HuH-7 (cell line): ENCODE measurements around the gene PTPRN2.
A peak's percentile ranks its signal among the peaks of the same experiment; 100 is the strongest.
"Not testable (repeated sequence)": the region's sequence is repeated elsewhere in the genome, so short reads cannot be mapped to it uniquely, and the experiment has no call there.

ENCODE experiments used
- DNase-seq: peaks from one replicate; pipeline ENCODE4 v3.0.0; 2011; ENCODE audit warnings: low spot score

Gene PTPRN2

DNA sequence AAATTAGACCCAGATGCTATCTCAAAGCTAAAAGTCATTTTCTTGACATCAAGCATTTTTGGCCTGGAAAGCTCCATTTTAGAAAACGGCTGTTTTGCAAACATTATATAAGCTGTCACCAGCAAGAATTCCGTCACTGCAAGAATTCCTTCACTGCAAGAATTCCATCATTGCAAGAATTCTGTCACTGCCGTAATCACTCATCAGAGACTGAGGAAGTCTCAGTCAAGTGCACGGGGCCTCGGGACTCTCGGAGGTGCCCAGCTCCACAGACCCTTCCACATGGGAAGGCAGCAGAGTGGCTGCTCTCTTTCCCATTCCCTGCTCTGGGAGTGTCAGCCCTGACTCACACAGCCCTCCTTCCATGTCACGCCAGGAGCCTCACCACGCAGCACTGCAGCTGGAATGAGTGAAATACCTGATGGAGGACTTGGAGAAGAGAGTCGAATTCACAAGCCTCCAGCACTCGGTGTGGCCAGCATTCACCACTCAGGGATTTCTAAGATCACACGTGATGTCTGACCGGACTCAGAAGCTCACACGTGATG lies 168.3 kb downstream of the PTPRN2 start:
- DNase-seq: no peak

DNA sequence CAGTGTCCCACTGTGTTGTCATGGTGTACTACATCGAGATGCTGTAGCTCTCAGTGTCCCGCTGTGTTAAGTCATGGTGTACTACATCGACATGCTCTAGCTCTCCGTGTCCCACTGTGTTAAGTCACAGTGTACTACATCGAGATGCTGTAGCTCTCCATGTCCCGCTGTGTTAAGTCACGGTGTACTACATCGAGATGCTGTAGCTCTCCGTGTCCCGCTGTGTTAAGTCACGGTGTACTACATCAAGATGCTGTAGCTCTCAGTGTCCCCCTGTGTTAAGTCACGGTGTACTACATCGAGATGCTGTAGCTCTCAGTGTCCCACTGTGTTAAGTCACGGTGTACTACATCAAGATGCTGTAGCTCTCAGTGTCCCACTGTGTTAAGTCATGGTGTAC lies 169.2 kb downstream of the PTPRN2 start:
- not testable (repeated sequence) for DNase-seq

DNA sequence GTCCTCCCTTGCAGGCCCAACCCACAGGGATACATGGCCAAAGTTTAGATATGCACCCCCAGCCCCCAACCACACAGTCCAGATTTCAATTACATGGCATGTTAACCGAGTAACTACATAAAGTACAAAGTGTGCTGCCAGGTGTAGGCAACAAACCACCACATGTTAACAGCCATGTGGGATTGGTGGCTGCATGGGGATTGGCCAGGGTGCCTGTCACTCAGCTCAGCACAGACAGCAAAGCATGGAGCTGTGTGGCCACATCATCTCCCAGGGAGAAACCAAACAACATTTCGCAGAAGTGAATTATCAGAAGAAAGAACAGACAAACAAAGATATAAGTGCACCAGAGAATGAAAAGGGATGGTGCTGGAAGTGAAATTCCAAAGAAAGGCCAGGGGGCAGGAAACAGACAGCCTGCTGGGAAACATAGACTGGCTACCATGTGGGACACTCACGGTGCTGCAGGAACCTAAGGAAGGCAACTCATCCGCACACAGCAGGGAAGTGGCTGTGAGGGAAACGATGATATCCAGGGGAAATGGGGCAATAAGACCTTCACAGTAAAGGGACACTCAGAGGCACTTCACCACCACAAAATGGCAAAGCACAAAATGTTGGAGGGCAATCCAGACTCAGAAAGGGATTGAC lies 171.2 kb downstream of the PTPRN2 start:
- no peak for DNase-seq

DNA sequence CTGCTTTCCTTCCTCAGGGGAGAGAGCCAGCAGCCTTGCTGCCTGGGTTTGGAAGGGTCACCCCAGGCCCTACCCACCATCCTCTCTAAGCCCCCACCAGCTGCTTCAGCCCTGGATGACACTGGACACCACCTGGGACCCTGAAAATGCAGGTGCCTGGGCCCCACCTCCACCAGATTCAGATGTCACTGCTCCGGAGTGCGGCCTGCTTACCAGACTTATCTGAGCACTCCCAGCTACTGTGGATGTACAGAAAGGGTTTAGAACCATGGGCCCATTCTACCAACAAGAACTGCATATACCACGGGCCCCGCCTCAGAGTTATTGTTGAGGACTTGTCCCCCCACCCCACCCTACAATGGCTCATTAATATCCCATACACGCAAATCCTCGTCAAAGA lies 172.3 kb downstream of the PTPRN2 start:
- DNase-seq: no peak

DNA sequence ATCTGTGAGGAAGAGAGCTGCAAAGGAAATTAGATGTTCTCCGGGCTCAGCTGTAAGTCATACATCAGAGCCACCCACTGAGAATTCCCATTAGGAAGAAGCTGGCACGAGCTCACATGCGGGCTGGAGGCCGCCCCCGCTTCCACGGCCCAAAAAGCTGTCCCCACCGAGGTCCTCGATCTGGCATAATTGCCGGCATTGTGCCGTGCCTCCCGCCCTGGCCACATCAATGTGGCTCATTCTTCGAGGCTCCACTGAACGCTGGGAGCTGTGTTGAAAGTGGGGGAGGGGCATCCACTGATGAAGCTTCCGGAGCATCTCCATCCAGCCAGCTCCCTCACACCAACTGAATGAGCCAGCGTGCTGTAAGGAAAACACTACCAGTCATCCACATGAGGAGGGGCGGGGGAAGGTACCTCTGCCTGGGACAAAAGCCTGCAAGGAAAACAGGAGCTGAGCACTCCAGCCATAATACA lies 173.1 kb downstream of the PTPRN2 start:
- DNase-seq: no peak

DNA sequence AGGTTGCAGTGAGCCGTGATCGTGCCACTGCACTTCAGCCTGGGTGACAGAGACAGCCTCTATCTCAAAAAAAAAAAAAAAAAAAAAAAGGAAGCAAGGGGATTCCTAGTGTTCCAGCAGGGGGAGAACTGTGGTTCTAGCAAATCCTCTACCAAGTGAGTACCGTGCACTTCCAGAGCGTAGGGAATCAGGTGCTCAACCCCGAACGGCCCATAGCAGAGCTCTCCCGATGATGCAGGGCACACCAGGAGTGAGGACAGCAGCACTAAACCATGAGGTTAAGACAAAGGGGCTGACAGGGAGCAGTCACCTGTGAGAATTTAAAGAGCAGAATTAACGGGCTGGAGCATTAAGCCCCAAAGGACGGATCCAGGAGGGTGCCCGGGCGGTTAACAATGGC lies 173.6 kb downstream of the PTPRN2 start:
- DNase-seq: no peak

DNA sequence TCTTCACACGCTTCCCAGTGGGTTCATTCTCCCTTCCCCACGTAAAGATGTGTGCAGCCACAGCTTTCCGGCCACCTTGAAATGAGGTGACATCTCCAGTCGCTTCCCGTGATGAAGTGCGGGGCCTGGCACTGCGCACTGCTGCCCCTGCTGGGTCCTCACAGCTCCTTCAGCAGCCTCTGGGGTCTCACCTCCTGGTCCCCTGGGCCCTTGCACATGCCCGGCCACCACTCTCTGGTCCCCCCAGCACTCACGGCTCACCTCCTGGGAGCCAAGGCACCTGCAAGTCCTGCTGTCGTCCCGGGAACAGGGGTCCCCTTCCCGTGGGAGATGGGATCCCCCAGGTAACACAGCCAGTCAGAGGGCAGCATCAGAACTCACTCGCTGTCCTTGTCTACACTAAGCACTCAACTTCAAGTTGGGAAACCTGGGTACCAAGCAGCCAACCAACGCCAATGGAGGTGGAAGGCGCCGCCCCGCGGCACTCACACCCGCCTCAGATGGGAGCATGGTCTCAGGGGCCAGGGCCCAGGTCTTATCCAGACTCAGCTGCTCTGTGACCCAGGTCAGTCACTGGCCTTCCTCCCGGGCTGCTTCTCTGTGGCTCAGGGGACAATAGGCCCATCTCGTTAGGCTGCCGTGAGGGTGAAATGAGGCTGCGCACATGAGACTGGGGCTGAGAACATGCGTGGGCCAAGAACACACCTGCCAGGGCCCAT lies 176.2 kb downstream of the PTPRN2 start:
- no peak for DNase-seq

DNA sequence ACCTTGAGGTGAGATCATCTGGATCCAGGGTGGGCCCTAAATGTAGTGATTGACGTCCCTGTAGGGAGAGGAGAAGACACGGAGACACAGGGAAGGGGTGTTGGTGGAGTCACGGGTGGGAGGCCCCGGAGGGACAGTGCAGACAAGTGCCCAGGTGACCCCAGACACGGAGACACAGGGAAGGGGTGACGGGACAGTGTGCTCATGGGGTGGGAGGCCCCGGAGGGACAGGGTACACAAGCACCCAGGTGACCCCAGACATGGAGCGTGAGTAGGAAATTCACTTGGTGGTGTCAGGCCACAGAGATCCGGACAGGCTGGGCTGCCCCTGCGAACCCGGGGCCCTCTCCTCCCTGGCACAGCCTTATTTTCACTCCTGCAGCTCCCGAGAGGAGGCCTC lies 176.9 kb downstream of the PTPRN2 start:
- no peak for DNase-seq

DNA sequence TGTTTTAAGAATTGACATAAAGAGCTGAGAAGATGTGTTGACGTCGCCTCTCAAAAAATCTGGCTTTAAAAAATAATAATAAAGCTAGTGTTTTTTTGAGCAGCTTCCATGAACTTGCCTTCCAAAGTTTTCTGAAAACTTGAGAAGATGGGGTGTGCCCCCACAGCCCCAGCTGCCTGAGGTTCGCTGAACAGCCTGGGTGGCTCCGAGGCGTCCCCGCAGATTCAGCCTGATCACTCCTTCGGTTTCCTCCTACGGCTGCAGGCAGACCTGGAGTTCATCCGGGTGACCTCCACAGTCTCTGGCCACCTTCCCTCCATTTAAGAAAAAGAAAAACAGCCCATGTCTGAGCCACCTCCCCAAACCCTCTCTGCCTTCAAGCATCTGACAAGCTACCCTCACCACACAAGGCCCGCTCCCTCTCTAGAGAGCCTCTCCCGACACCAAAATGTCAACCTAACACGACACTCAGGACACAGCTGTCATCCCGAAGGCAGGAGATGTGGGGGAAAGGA lies 177.8 kb downstream of the PTPRN2 start:
- no peak for DNase-seq

DNA sequence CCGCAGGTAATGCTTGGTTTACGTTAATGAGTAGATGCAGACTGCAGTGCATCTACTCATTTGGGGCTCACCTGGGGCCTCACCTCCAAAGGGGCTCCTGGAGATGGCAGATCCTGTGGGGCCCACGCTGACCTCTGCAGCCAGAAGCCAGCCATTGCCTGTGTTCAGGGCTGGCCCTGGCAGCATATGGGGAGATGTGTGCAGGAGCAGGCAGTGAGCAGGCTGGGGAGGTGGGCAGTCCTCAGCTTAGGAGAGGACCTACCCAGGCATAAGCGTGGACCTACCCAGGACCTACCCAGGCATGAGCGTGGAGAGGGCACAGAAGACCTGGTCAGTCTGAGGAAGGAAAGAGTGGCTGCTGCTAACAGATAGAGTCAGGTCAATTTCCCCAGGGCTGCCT lies 178.5 kb downstream of the PTPRN2 start:
- DNase-seq: no peak

DNA sequence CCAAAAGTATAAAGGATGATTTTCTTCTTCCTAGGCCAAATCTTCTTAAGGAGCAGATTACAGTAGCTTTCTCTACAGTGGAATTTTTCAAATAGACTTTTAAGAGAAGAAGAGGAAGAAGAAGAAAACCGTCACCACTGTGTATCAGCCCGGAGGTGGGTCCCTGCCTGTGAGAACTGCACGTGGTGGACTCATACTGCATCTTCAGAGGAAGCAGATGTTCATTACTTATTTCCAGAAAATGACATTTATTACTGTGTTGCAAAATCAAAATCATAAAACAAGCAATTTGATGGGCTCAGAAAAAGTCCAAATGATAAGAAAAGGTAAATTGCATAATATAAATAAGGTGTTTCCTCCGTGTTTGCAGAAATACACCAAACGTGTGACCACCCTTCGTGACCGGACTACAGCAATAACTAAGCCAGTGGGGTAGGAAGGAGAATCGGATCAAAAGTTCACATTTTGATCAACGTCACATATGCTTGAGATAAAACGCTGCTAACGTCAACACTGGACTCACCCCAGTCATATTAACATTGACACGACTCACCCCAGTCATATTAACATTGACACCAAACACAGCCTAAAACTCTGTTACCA lies 179.2 kb downstream of the PTPRN2 start:
- DNase-seq: no peak

DNA sequence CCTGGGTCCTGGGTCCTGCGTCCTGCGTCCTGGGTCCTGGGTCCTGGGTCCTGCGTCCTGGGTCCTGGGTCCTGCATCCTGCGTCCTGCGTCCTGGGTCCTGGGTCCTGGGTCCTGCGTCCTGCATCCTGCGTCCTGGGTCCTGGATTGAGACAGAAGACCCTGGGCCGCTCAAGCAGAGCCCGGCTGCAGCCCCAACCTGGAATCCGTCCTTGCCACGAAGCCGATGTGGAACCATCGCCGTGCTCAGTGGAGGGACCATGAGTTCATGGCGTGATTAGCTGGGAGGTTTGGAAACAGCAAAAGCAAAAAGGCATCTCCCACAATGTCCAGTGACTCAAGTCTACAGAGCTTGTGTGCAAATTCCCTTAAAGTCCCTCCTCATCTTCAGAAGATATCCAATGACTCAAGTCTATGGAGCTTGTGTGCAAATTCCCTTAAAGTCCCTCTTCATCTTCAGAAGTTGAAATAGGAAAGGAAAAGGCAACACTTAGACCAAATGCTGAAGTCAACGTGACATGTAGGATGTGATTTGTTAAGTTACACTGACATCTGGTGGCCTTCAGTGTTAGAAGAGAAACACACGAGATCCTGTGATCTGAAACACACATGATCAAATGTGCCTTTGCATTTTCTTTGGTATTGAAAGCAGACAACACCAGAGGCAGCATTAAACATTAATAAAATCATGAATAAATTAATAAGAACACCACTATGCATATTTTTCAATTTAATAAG lies 179.9 kb downstream of the PTPRN2 start:
- DNase-seq: peak; percentile 66

DNA sequence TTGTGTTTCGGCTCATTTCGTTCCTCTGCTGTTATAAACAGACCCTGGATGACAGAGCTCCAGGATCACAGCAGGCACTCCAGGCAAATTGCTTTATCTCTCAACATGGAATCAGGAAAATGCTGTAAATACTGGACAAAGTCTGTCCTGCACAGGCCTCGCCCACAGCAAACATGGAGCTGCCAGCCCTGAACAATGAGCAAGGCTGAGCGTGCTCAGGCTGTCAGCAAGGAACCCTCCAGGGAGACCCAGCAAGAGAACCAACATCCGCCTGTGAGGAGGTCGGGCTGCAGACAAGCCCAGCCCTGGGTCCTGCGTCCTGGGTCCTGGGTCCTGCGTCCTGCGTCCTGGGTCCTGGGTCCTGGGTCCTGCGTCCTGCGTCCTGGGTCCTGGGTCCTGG lies 180.8 kb downstream of the PTPRN2 start:
- DNase-seq: no peak

DNA sequence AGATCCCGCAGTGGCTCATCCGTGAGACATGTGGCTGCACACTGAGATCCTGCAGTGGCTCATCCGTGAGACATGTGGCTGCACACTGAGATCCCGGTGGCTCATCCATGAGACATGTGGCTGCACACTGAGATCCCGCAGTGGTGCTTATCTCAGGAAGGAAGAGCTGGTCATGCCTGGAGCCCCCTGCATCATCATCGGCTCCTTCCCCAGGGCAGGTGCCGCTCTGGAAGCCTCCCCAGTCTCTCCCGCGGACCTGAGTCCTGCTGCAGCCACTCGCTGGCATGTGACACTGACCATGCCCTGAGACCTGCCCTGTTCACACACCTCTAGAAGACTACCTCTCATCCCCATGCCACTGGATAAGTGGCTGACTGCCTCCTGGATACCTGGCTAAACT lies 181.3 kb downstream of the PTPRN2 start:
- DNase-seq: no peak

DNA sequence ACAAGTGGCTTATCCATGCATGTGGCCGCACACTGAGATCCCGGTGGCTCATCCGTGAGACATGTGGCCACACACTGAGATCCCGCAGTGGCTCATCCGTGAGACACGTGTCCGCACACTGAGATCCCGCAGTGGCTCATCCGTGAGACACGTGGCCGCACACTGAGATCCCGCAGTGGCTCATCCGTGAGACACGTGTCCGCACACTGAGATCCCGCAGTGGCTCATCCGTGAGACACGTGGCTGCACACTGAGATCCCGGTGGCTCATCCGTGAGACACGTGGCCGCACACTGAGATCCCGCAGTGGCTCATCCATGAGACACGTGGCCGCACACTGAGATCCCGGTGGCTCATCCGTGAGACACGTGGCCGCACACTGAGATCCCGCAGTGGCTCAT lies 181.9 kb downstream of the PTPRN2 start:
- DNase-seq: not testable (repeated sequence)

DNA sequence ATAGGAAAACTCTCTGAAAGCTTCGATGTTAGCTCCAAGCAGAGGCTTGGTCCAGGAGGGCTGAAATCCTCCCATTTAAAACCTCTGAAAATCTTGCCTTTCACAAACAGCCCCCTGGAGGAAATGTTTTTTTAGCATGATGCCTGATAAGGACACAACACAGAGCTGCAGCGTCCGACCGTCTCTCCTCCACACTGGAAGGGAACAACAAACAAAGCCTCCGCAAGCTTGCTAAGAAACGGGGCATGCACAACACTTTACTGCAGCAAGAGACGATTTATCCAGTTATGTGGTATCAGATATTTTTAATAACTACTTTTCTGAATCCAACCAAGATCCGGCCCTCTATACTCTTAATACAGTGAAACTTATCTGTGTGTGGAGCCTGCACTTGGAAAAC lies 182.3 kb downstream of the PTPRN2 start:
- no peak for DNase-seq

DNA sequence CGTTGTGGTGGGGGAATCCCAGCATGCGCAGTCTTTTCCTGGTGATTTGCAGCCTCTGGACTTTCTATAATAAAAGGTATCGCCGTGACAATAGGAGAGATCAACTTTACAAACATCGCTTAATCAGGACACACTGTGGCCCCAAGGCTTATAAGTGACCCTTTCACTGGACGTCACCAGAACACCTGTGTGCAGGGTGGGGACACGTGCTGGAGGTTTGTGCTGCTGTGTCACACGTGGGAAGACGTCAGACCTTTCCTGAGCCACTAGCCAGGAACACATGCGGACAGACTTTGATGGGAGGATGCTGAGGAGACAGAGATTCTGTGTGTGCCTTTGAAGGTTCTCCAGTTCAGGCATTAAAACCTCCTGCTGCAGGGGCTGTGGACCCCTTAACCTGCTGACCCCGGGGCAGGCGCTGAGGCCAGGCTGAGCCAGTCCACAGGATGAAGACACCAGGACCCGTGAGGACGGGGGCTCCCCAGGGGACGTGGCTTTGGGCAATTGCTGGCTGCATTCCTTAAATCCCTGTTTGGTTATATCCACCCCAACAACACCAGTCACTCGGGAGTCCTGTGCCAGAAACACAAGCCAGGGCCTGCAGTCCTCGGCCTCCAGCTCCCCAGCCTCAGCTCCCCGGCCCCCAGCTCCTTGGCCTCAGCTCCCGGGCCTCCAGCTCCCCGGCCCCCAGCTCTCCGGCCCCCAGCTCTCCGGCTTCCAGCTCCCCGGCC lies 183.4 kb downstream of the PTPRN2 start:
- DNase-seq: no peak

DNA sequence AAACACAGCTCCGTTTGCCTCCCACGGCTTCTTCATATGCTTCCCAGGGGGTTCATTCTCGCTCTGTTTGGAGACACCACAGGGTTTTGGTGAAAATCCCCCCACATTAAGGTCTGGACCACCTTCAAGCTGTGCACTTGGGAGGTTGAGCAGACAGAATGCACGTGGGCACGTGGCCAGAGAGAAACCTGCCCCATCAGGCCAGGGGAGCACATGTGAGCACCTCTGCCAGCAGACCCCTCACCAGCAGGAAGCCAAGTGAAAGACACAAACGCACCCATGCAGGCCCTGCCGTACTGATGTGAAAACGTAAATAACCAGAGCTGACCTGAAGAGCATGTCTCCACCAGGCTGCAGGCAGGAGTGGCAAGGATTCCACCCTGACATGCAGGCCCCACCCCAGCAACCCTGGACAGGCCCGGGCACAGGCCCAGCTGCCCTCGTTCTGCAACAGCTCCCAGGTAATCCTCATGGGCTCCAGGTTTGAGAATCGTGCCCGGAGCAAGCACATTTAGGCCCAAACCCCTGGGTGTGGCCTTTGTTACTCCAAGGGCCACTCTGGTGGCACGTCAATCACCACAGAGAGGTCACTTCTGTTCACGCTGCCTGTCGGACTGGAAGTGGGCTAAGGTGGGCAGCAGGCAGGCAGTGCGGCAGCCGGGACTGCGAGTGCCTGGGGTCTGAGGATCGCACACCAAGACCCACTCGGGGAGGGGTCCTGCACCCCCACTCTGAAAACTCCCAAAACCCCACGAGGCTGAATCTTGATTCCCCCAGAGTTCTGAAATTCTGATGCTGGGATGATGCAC lies 184.4 kb downstream of the PTPRN2 start:
- no peak for DNase-seq

DNA sequence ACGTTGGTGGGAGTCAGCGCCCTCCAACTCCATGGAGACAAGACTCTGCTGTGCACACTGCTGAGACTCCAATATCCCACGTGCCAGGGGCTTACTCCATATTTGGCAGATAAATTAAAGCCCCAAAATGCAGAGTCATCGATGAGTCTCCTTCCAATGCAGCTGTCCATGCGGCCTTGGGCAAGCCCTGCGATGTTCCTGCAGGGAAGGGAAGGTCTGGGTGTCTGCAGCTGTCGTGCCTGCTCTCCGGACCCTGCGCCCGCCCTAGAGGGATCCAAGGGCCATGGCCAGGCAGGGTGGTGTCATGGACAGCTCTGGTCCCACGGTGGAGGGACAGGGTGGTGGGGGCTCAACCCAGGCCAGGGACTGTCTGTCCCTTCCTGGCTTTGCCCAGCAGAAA lies 185.2 kb downstream of the PTPRN2 start:
- no peak for DNase-seq

DNA sequence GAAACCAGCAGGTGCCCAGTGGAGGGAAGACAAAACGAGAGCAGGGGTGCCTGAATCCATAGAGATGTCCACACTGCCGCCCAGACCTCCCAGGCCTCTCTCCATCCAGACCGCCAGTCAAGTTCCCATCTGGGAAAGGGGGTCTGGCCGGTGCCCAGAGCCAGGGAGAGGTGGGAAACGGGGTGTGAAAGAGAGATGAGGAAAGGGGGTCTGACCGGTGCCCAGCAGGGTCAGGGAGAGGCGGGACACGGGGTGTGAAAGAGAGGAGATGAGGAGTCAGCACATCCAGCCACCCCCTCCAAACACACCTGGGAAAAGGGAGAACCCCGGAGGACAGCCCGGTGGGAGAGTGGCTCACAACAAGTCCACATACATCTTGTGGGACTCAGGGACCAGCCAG lies 185.8 kb downstream of the PTPRN2 start:
- no peak for DNase-seq

DNA sequence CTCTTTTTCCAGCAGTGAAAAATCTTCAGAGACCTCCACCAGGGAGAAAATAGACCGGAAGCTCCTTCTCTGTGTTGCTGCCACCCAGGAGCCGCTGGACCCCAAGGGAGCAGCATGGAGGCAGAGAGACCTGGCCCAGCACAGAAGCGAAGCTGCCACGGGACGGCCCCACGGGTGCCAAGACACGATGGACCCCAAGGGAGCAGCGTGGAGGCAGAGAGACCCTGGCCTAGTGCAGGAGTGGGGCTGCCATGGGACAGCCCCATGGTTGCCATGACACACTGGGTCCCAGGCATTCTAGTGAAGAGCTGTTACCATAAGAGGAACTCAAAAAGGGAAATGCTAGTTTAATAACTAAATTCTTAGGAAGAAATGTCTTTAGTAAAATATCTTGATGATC lies 186.3 kb downstream of the PTPRN2 start:
- DNase-seq: no peak
